ENCODE measurements around the gene ARL9.

The ARL9 gene

GRCh38 chr4:56544573-56545131, 39.1 kb downstream of the ARL9 start:
- Histone ChIP-seq H3K9ac (ENCODE audit: low read length) (no peak overlapping the region), H4K20me1 (ENCODE audit: insufficient read depth, low read length) (no peaks in the 10 kb centered on the region), H3K27me3 (ENCODE audit: insufficient read depth, low read length) (no peaks in the 10 kb centered on the region), H3K4me2 (ENCODE audit: low read length) (peak overlapping the region; percentile 64; the same call in 1 of the 2 replicates), H3K79me2 (ENCODE audit: insufficient read depth, low read length) (no peaks in the 10 kb centered on the region), H3K9me2 (ENCODE audit: low read depth, low read length) (no peaks in the 10 kb centered on the region), H3K4me1 (ENCODE audit: insufficient read depth, low read length, severe bottlenecking) (peaks cover 3% of the 10 kb centered on the region), H3F3A (ENCODE audit: insufficient read depth, low read length) (no peaks in the 10 kb centered on the region), H3K27ac (ENCODE audit: low read depth, low read length, poor library complexity, severe bottlenecking) (no peak overlapping the region), H3K36me3 (ENCODE audit: insufficient read depth, low read length) (no peaks in the 10 kb centered on the region), H3K9me3 (ENCODE audit: low read length) (no peaks in the 10 kb centered on the region), H2AFZ (ENCODE audit: low read length) (no peak overlapping the region), H3K4me3 (ENCODE audit: low read depth, low read length, poor library complexity, severe bottlenecking) (peak overlapping the region; percentile 38)
- no peak for TF ChIP-seq EZH2 (IDR thresholded peaks at IDR 0.05; ENCODE audit: borderline replicate concordance, low read length)
- TF ChIP-seq CTCF (IDR thresholded peaks at IDR 0.05; ENCODE audit: low read length): peak; percentile 99

GRCh38 chr4:56550642-56551041, 45.1 kb downstream of the ARL9 start:
- Histone ChIP-seq H3K27me3 (ENCODE audit: insufficient read depth, low read length) (no peaks in the 10 kb centered on the region), H3F3A (ENCODE audit: insufficient read depth, low read length) (no peaks in the 10 kb centered on the region)

GRCh38 chr4:56551516-56551915, 45.9 kb downstream of the ARL9 start:
- Histone ChIP-seq H3K9me3 (ENCODE audit: low read length) (no peaks in the 10 kb centered on the region), H4K20me1 (ENCODE audit: insufficient read depth, low read length) (no peaks in the 10 kb centered on the region), H3K9me2 (ENCODE audit: low read depth, low read length) (no peaks in the 10 kb centered on the region), H3K4me2 (ENCODE audit: low read length) (no peak overlapping the region), H3K36me3 (ENCODE audit: insufficient read depth, low read length) (no peaks in the 10 kb centered on the region), H3K4me3 (ENCODE audit: low read depth, low read length, poor library complexity, severe bottlenecking) (no peak overlapping the region), H3K27ac (ENCODE audit: low read depth, low read length, poor library complexity, severe bottlenecking) (no peak overlapping the region), H3K9ac (ENCODE audit: low read length) (no peak overlapping the region), H3K79me2 (ENCODE audit: insufficient read depth, low read length) (no peaks in the 10 kb centered on the region), H3K27me3 (ENCODE audit: insufficient read depth, low read length) (no peaks in the 10 kb centered on the region), H2AFZ (ENCODE audit: low read length) (no peak overlapping the region), H3K4me1 (ENCODE audit: insufficient read depth, low read length, severe bottlenecking) (no peaks in the 10 kb centered on the region), H3F3A (ENCODE audit: insufficient read depth, low read length) (no peaks in the 10 kb centered on the region)
- TF ChIP-seq EZH2 (IDR thresholded peaks at IDR 0.05; ENCODE audit: borderline replicate concordance, low read length): no peak
- TF ChIP-seq CTCF (IDR thresholded peaks at IDR 0.05; ENCODE audit: low read length): no peak

More at GRCh38 chr4:56550642-56551041, 45.1 kb downstream of the ARL9 start:
- no peaks in the 10 kb centered on the region for H3K9me2 ChIP-seq (ENCODE audit: low read depth, low read length)
- H3K27ac ChIP-seq (ENCODE audit: low read depth, low read length, poor library complexity, severe bottlenecking): no peak overlapping the region
- H4K20me1 ChIP-seq (ENCODE audit: insufficient read depth, low read length): no peaks in the 10 kb centered on the region
- H3K4me1 ChIP-seq (ENCODE audit: insufficient read depth, low read length, severe bottlenecking): no peaks in the 10 kb centered on the region
- H3K4me3 ChIP-seq (ENCODE audit: low read depth, low read length, poor library complexity, severe bottlenecking): no peak overlapping the region
- TF ChIP-seq EZH2 (IDR thresholded peaks at IDR 0.05; ENCODE audit: borderline replicate concordance, low read length) (no peak), CTCF (IDR thresholded peaks at IDR 0.05; ENCODE audit: low read length) (no peak)
- H3K9me3 ChIP-seq (ENCODE audit: low read length): no peaks in the 10 kb centered on the region
- H2AFZ ChIP-seq (ENCODE audit: low read length): no peak overlapping the region
- H3K79me2 ChIP-seq (ENCODE audit: insufficient read depth, low read length): no peaks in the 10 kb centered on the region
- no peak overlapping the region for H3K9ac ChIP-seq (ENCODE audit: low read length)
- no peak overlapping the region for H3K4me2 ChIP-seq (ENCODE audit: low read length)
- no peaks in the 10 kb centered on the region for H3K36me3 ChIP-seq (ENCODE audit: insufficient read depth, low read length)

All from OCI-LY1 (cell line).